Thyroid gland (tissue), 4 donors: ENCODE results near the gene KPNA1.

Experiments used
- CTCF ChIP-seq, 6 experiments: fragments of 200-600 bp in 3 of 6; fragments of 450-650 bp in 3 of 6; sonication (generic) in 3 of 6; IDR thresholded peaks; one replicate each; pipeline ENCODE4 v1.5.1; 2016 to 2019; ENCODE audit warnings: antibody characterized with exemption in 6 of 6, mild to moderate bottlenecking in 2 of 6, inconsistent platforms in 1 of 6, moderate library complexity in 1 of 6
- POLR2A ChIP-seq, 2 donors: fragments of 450-650 bp; IDR thresholded peaks; one replicate each; pipeline ENCODE4 v1.6.1; 2017; ENCODE audit warnings: antibody characterized with exemption in 2 of 2, mild to moderate bottlenecking in 2 of 2, moderate library complexity in 1 of 2

DNA sequence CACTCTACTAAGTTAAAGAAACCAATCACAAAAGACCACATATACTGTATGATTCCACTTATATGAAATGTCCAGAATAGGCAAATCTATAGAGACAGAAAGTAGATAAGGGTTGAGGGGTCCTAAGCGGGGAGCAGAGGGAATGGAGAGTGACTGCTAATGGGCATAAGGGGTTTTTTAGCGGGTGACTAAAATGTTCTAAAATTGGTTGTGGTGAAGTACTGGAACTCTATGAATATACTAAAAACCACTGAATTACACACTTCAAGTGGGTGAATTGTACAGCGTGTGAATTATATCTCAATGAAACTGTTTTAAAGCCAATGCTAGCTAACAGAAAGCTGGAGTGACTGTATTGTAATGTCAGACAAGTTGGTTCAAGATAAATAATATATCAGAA is 33.3 kb downstream of the KPNA1 start:
- TF ChIP-seq CTCF (IDR thresholded peaks at IDR 0.05) (no peak), POLR2A (IDR thresholded peaks at IDR 0.05) (no peak)
